ENCODE results near the gene ASB7. TPM values are rescaled to one million over a fixed set of nuclear protein-coding genes. Genes with fewer than 3 reads are reported as not detected.

Gene ASB7
- total RNA-seq, 1 experiment from 2014 or later, result 14.4 TPM

GRCh38 chr15:100614336-100614735 is 11.9 kb downstream of the ASB7 start:
- H3K9me3 Mint-ChIP-seq (ENCODE audit: unreplicated experiment), result no peaks in the 10 kb centered on the region
- Histone ChIP-seq H3K27me3 (replicated peaks; ENCODE audit: control insufficient read depth, insufficient read depth, low read length) (no peaks in the 10 kb centered on the region), H3K4me1 (no peaks in the 10 kb centered on the region), H3K36me3 (ENCODE audit: control insufficient read depth, insufficient read depth, low read length) (no peaks in the 10 kb centered on the region), H3K9me3 (no peaks in the 10 kb centered on the region), H3K4me3 (ENCODE audit: low read depth, low read length) (no peak overlapping the region)
- H3K27ac Mint-ChIP-seq (ENCODE audit: unreplicated experiment), result no peak overlapping the region
- TF ChIP-seq, protein P1, sequence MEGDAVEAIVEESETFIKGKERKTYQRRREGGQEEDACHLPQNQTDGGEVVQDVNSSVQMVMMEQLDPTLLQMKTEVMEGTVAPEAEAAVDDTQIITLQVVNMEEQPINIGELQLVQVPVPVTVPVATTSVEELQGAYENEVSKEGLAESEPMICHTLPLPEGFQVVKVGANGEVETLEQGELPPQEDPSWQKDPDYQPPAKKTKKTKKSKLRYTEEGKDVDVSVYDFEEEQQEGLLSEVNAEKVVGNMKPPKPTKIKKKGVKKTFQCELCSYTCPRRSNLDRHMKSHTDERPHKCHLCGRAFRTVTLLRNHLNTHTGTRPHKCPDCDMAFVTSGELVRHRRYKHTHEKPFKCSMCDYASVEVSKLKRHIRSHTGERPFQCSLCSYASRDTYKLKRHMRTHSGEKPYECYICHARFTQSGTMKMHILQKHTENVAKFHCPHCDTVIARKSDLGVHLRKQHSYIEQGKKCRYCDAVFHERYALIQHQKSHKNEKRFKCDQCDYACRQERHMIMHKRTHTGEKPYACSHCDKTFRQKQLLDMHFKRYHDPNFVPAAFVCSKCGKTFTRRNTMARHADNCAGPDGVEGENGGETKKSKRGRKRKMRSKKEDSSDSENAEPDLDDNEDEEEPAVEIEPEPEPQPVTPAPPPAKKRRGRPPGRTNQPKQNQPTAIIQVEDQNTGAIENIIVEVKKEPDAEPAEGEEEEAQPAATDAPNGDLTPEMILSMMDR (IDR thresholded peaks at IDR 0.05; ENCODE audit: insufficient read depth in 1 of 2, low read depth in 1 of 2, low read length in 1 of 2, severe bottlenecking in 1 of 2, unreplicated experiment in 1 of 2), result no peak
- intact Hi-C loops (cut with micrococcal nuclease; ENCODE audit: unreplicated experiment), result no loop called here
- no peak overlapping the region for H3K4me3 Mint-ChIP-seq (ENCODE audit: unreplicated experiment)
- H3K36me3 Mint-ChIP-seq (ENCODE audit: insufficient read depth, unreplicated experiment), result peaks cover 32% of the 10 kb centered on the region
- ChIA-PET POLR2A (no interaction called here), CTCF (no interaction called here)
- no TSS peak for BruUV-seq (replicated peaks)
- no peak for DNase-seq
- H3K27me3 Mint-ChIP-seq (ENCODE audit: insufficient read depth, unreplicated experiment), result no peaks in the 10 kb centered on the region
- H3K4me1 Mint-ChIP-seq (ENCODE audit: low read depth, unreplicated experiment), result no peaks in the 10 kb centered on the region

- POLR2A ChIA-PET, result no interaction called here
- Histone ChIP-seq H3K27me3 (replicated peaks; ENCODE audit: control insufficient read depth, insufficient read depth, low read length) (no peaks in the 10 kb centered on the region), H3K4me1 (no peaks in the 10 kb centered on the region), H3K9me3 (no peaks in the 10 kb centered on the region), H3K36me3 (ENCODE audit: control insufficient read depth, insufficient read depth, low read length) (no peaks in the 10 kb centered on the region), H3K4me3 (ENCODE audit: low read depth, low read length) (no peak overlapping the region)
- Mint-ChIP-seq H3K9me3 (ENCODE audit: unreplicated experiment) (no peaks in the 10 kb centered on the region), H3K27ac (ENCODE audit: unreplicated experiment) (no peak overlapping the region), H3K36me3 (ENCODE audit: insufficient read depth, unreplicated experiment) (peaks cover 32% of the 10 kb centered on the region), H3K4me1 (ENCODE audit: low read depth, unreplicated experiment) (no peaks in the 10 kb centered on the region), H3K27me3 (ENCODE audit: insufficient read depth, unreplicated experiment) (no peaks in the 10 kb centered on the region), H3K4me3 (ENCODE audit: unreplicated experiment) (no peak overlapping the region)
- CTCF ChIA-PET, result no interaction called here
- intact Hi-C loops (cut with micrococcal nuclease; ENCODE audit: unreplicated experiment), result no loop called here
- TF ChIP-seq, protein P1 (IDR thresholded peaks at IDR 0.05; ENCODE audit: insufficient read depth in 1 of 2, low read depth in 1 of 2, low read length in 1 of 2, severe bottlenecking in 1 of 2, unreplicated experiment in 1 of 2), result no peak
- no TSS peak for BruUV-seq (replicated peaks)
- DNase-seq, result no peak
These were observed 12.5 kb downstream of the ASB7 start for GRCh38 chr15:100614918-100615317.

DNA sequence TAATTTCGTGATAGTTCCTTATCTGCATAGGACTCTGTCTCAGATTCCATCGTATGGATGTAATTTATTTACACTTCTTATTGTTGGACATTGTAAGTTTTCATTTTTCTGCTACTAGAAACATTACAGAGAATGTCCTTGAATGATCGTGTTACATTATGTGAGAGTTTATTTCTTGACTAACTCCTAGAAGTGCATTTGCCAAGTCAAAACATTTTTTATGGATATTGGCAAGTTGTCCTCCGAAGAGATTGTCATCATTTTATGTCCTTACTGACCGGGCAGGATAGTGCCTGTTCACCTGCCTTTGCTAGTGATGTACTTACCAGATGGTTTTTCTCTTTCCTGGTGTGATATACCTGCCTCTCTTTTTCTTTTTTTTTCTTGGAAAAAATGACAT is 13.4 kb downstream of the ASB7 start:
- Histone ChIP-seq H3K36me3 (ENCODE audit: control insufficient read depth, insufficient read depth, low read length) (no peaks in the 10 kb centered on the region), H3K4me1 (no peaks in the 10 kb centered on the region), H3K4me3 (ENCODE audit: low read depth, low read length) (no peak overlapping the region), H3K9me3 (no peaks in the 10 kb centered on the region), H3K27me3 (replicated peaks; ENCODE audit: control insufficient read depth, insufficient read depth, low read length) (no peaks in the 10 kb centered on the region)
- H3K4me3 Mint-ChIP-seq (ENCODE audit: unreplicated experiment), result no peak overlapping the region
- no peak for DNase-seq
- ChIA-PET CTCF (no interaction called here), POLR2A (no interaction called here)
- no peak overlapping the region for H3K27ac Mint-ChIP-seq (ENCODE audit: unreplicated experiment)
- H3K36me3 Mint-ChIP-seq (ENCODE audit: insufficient read depth, unreplicated experiment), result peaks cover 32% of the 10 kb centered on the region
- TF ChIP-seq, protein P1 (IDR thresholded peaks at IDR 0.05; ENCODE audit: insufficient read depth in 1 of 2, low read depth in 1 of 2, low read length in 1 of 2, severe bottlenecking in 1 of 2, unreplicated experiment in 1 of 2), result no peak
- no TSS peak for BruUV-seq (replicated peaks)
- H3K9me3 Mint-ChIP-seq (ENCODE audit: unreplicated experiment), result no peaks in the 10 kb centered on the region
- no peaks in the 10 kb centered on the region for H3K4me1 Mint-ChIP-seq (ENCODE audit: low read depth, unreplicated experiment)
- H3K27me3 Mint-ChIP-seq (ENCODE audit: insufficient read depth, unreplicated experiment), result no peaks in the 10 kb centered on the region
- intact Hi-C loops (cut with micrococcal nuclease; ENCODE audit: unreplicated experiment), result no loop called here

All from Caco-2 (cell line).